Measurements from ENCODE around the gene POLR2A.

GRCh38 chr17:7515911-7516610 lies 31.9 kb downstream of the POLR2A start:
- TF ChIP-seq POLR2A (IDR thresholded peaks at IDR 0.05; ENCODE audit: low read depth, low read length) (no peak), CTCF (conservative IDR thresholded peaks at IDR 0.05; ENCODE audit: low read depth, low read length) (no peak), NFE2L2 (IDR thresholded peaks at IDR 0.05; ENCODE audit: low read depth, low read length) (no peak), USF2 (IDR thresholded peaks at IDR 0.05; ENCODE audit: low read depth, low read length) (no peak), RAD21 (IDR thresholded peaks at IDR 0.05; ENCODE audit: low read length) (no peak), CEBPB (IDR thresholded peaks at IDR 0.05; ENCODE audit: low read depth, low read length) (no peak), MAFK (IDR thresholded peaks at IDR 0.05; ENCODE audit: low read depth, low read length) (no peak), CHD1 (IDR thresholded peaks at IDR 0.05; ENCODE audit: low read depth, low read length) (no peak), MAZ (IDR thresholded peaks at IDR 0.05; ENCODE audit: borderline replicate concordance, low read depth, low read length) (no peak)
